SK-N-SH (cell line): Measurements from ENCODE around the gene S100P. TPM values are rescaled to one million over a fixed set of nuclear protein-coding genes. Genes with fewer than 3 reads are reported as not detected.

ENCODE experiments used
- CTCF ChIA-PET: fragments of 300-600, 350-600 bp; formaldehyde crosslinking; extraction: SDS; loops from one replicate; lab custom pipeline; 2021; lab: Yijun Ruan, JAX
- POLR2A ChIA-PET: fragments of 350-600 bp; sonication (Branson Sonifier 250); formaldehyde crosslinking; extraction: SDS; loops from one replicate; lab custom pipeline; 2020; ENCODE audit warnings: antibody characterized with exemption, inconsistent platforms; lab: Yijun Ruan, JAX
- DNase-seq: peaks from one replicate; pipeline ENCODE4 v3.0.0; 2012
- H2AFZ ChIP-seq: fragments of 200-600 bp; sonication (generic); 2 replicates; pipeline ENCODE4 v1.8.1; 2016; ENCODE audit warnings: antibody characterized with exemption, mild to moderate bottlenecking, low read depth
- H3F3A ChIP-seq: fragments of 200-600 bp; sonication (generic); replicated peaks from 2 replicates; pipeline ENCODE3; 2016; ENCODE audit warnings: antibody characterized with exemption, mild to moderate bottlenecking; ENCODE audit not compliant: insufficient read depth
- H3K27ac ChIP-seq, 2 experiments: fragments of 200-500 bp in 1 of 2; fragments of 200-600 bp in 1 of 2; sonication (Bioruptor generic) in 1 of 2; sonication (generic), shearing (Covaris generic) in 1 of 2; 2 replicates each; pipeline versions ENCODE4 v1.5.1 to v1.6.1; 2014 to 2016; ENCODE audit warnings: low read depth in 2 of 2, inconsistent platforms in 1 of 2, low read length in 1 of 2, mild to moderate bottlenecking in 1 of 2, mixed read lengths in 1 of 2
- H3K27me3 ChIP-seq: fragments of 200-600 bp; sonication (generic), shearing (Covaris generic); 2 replicates; pipeline ENCODE4 v1.6.1; 2016; ENCODE audit warnings: mixed run types; ENCODE audit not compliant: insufficient read depth
- H3K36me3 ChIP-seq, 2 experiments: fragments of 200-500 bp in 1 of 2; fragments of 200-600 bp in 1 of 2; sonication (Bioruptor generic) in 1 of 2; sonication (generic) in 1 of 2; replicated peaks in 1 of 2; 2 replicates each; pipeline versions ENCODE3 to v1.5.1; 2014 to 2016; ENCODE audit warnings: low read length in 1 of 2, mild to moderate bottlenecking in 1 of 2; ENCODE audit not compliant: insufficient read depth in 2 of 2, control insufficient read depth in 1 of 2
- H3K4me1 ChIP-seq, 2 experiments: fragments of 200-500 bp in 1 of 2; fragments of 200-600 bp in 1 of 2; sonication (Bioruptor generic) in 1 of 2; sonication (generic), shearing (Covaris generic) in 1 of 2; 2 replicates each; pipeline versions ENCODE4 v1.5.1 to v1.6.1; 2014 to 2016; ENCODE audit warnings: low read depth in 1 of 2, low read length in 1 of 2, mixed run types in 1 of 2; ENCODE audit not compliant: insufficient read depth in 2 of 2, control insufficient read depth in 1 of 2
- H3K4me2 ChIP-seq: fragments of 200-600 bp; sonication (generic), shearing (Covaris generic); 2 replicates; pipeline ENCODE4 v1.6.1; 2017; ENCODE audit warnings: mixed run types
- H3K4me3 ChIP-seq, 2 experiments: fragments of 200-500 bp in 1 of 2; fragments of 200-600 bp in 1 of 2; sonication (Bioruptor generic) in 1 of 2; sonication (generic), shearing (Covaris generic) in 1 of 2; 2 replicates each; pipeline versions ENCODE4 v1.5.1 to v1.8.1; 2014 to 2016; ENCODE audit warnings: low read depth in 2 of 2, inconsistent platforms in 1 of 2, low read length in 1 of 2, mild to moderate bottlenecking in 1 of 2, mixed read lengths in 1 of 2, moderate library complexity in 1 of 2
- H3K79me2 ChIP-seq: fragments of 200-600 bp; sonication (generic); 2 replicates; pipeline ENCODE4 v1.8.1; 2017; ENCODE audit warnings: mild to moderate bottlenecking; ENCODE audit not compliant: insufficient read depth
- H3K9ac ChIP-seq: fragments of 200-600 bp; sonication (generic); 2 replicates; pipeline ENCODE4 v1.6.1; 2017; ENCODE audit warnings: mixed run types
- H3K9me2 ChIP-seq: fragments of 200-600 bp; sonication (generic); 2 replicates; pipeline ENCODE4 v1.6.1; 2017; ENCODE audit warnings: mixed run types
- H3K9me3 ChIP-seq: fragments of 200-600 bp; sonication (generic); 2 replicates; pipeline ENCODE4 v1.6.1; 2017; ENCODE audit warnings: mixed run types, mild to moderate bottlenecking, moderate library complexity
- H4K20me1 ChIP-seq: fragments of 200-600 bp; sonication (generic); 2 replicates; pipeline ENCODE4 v1.6.1; 2017; ENCODE audit warnings: mild to moderate bottlenecking, mixed run types; ENCODE audit not compliant: insufficient read depth
- CHD2 ChIP-seq: fragments of 150-350 bp; IDR thresholded peaks from 2 replicates; pipeline ENCODE4 v1.6.1; 2018; ENCODE audit warnings: low read length; ENCODE audit not compliant: partially characterized antibody
- ELF1 ChIP-seq: IDR thresholded peaks from 2 replicates; pipeline ENCODE4 v1.4.0; 2012
- EP300 ChIP-seq, 2 experiments: IDR thresholded peaks; 2 replicates each; pipeline versions ENCODE4 v1.4.0 to v1.6.1; 2012; ENCODE audit warnings: borderline replicate concordance in 1 of 2, low read depth in 1 of 2, low read length in 1 of 2
- FOSL2 ChIP-seq: IDR thresholded peaks from 2 replicates; pipeline ENCODE4 v1.4.0; 2012; ENCODE audit warnings: low read depth, mild to moderate bottlenecking, moderate library complexity, borderline replicate concordance
- FOXJ3 ChIP-seq: sonication (generic); formaldehyde crosslinking; IDR thresholded peaks from 2 replicates; pipeline ENCODE4 v1.5.1; 2020; ENCODE audit warnings: mild to moderate bottlenecking, missing genetic modification reagents
- FOXM1 ChIP-seq: IDR thresholded peaks from 2 replicates; pipeline ENCODE4 v1.4.0; 2012; ENCODE audit warnings: low read depth, mild to moderate bottlenecking
- GABPA ChIP-seq: IDR thresholded peaks from 2 replicates; pipeline ENCODE4 v1.4.0; 2012; ENCODE audit warnings: low read depth, mild to moderate bottlenecking
- JUND ChIP-seq: IDR thresholded peaks from 2 replicates; pipeline ENCODE4 v1.4.0; 2012
- NFIC ChIP-seq: IDR thresholded peaks from 2 replicates; pipeline ENCODE4 v1.4.0; 2012; ENCODE audit warnings: borderline replicate concordance
- NRF1 ChIP-seq: IDR thresholded peaks from 2 replicates; pipeline ENCODE4 v1.6.1; 2012; ENCODE audit warnings: low read depth, mild to moderate bottlenecking, low read length
- RAD21 ChIP-seq: IDR thresholded peaks from 2 replicates; pipeline ENCODE4 v1.6.1; 2012; ENCODE audit warnings: mild to moderate bottlenecking, low read length
- RFX5 ChIP-seq: IDR thresholded peaks from 2 replicates; pipeline ENCODE4 v1.6.1; 2012; ENCODE audit warnings: mild to moderate bottlenecking, improper control_type of control experiment, low read length
- TCF12 ChIP-seq: IDR thresholded peaks from 2 replicates; pipeline ENCODE4 v1.4.0; 2012
- YY1 ChIP-seq: IDR thresholded peaks from 2 replicates; pipeline ENCODE4 v1.4.0; 2012; ENCODE audit warnings: low read depth, mild to moderate bottlenecking
- WGBS: methylation state at CpG from one replicate; pipeline ENCODE4 v1.1.6; 2017; ENCODE audit warnings: low lambda C conversion rate; 5-methylcytosine and 5-hydroxymethylcytosine counted together
- polyA plus RNA-seq, 3 experiments: library from polyadenylated mRNA; depleted of rRNA; stranded (reverse); fragments of >200 nt; gene quantifications; 2 replicates each; pipeline ENCODE4 v1.2.3, GENCODE V29; 2012
- TF ChIP-seq, protein P1 (sequence below): IDR thresholded peaks from 2 replicates; pipeline ENCODE4 v1.6.1; 2012; ENCODE audit warnings: mild to moderate bottlenecking, low read depth, low read length, moderate library complexity
- TF ChIP-seq, protein P2 (sequence below): IDR thresholded peaks from 2 replicates; pipeline ENCODE4 v1.4.0; 2012; ENCODE audit warnings: low read depth, borderline replicate concordance
- TF ChIP-seq, protein P3 (sequence below): fragments of 150-350 bp; IDR thresholded peaks from 2 replicates; pipeline ENCODE4 v1.6.1; 2017; ENCODE audit warnings: antibody characterized with exemption, low read length, low read depth, borderline replicate concordance

S100P gene
- polyA plus RNA-seq, 1 of the 3 experiments (the other 2 are of a cell fraction) = not detected

DNA sequence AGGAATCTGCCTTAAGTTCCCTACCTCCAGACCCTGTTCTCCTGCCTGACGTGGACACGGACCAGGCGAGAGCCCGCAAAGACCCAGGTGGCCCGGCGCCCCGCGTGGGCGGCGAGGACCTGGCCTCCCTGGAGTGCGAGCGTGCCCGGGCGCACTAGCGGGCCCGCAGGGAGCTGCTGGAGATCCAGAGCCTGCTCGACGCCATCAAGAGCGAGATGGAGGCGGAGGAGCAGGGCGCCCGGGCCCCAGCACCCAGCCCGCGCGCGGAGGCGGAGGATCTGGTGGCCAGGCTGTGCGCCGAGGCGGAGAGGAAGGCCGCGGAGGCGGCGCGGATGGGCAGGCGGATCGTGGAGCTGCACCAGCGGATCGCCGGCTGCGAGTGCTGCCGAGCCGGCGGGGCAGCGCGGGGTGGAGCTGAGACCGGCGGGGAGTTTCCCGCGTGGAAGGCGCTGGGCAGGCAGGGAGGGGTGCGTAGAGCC, 35.0 kb upstream of the S100P start:
- Histone ChIP-seq H3K9me2 (no peaks in the 10 kb centered on the region), H3F3A (no peaks in the 10 kb centered on the region), H3K9me3 (no peaks in the 10 kb centered on the region), H3K36me3 (no peaks in the 10 kb centered on the region), H3K27ac (no peak overlapping the region), H3K79me2 (no peaks in the 10 kb centered on the region), H4K20me1 (no peaks in the 10 kb centered on the region), H3K4me1 (no peaks in the 10 kb centered on the region), H2AFZ (no peak overlapping the region), H3K27me3 (no peaks in the 10 kb centered on the region), H3K4me3 (no peak overlapping the region), H3K9ac (no peak overlapping the region), H3K4me2 (no peak overlapping the region)
- ChIA-PET CTCF (no interaction called here), POLR2A (interaction anchor here (1.1 kb wide), 1 partner anchor 14 kb away, joined by 3 read pairs; no protein-coding TSS in a partner anchor)
- TF ChIP-seq FOXJ3 (CRISPR knock-in tag) = no peak
- no peak for TF ChIP-seq JUND
- no peak for TF ChIP-seq NFIC
- no peak for TF ChIP-seq TCF12
- no peak for TF ChIP-seq FOXM1
- no peak for TF ChIP-seq FOSL2
- no peak for TF ChIP-seq RAD21
- TF ChIP-seq NRF1 = no peak
- TF ChIP-seq, protein P1, sequence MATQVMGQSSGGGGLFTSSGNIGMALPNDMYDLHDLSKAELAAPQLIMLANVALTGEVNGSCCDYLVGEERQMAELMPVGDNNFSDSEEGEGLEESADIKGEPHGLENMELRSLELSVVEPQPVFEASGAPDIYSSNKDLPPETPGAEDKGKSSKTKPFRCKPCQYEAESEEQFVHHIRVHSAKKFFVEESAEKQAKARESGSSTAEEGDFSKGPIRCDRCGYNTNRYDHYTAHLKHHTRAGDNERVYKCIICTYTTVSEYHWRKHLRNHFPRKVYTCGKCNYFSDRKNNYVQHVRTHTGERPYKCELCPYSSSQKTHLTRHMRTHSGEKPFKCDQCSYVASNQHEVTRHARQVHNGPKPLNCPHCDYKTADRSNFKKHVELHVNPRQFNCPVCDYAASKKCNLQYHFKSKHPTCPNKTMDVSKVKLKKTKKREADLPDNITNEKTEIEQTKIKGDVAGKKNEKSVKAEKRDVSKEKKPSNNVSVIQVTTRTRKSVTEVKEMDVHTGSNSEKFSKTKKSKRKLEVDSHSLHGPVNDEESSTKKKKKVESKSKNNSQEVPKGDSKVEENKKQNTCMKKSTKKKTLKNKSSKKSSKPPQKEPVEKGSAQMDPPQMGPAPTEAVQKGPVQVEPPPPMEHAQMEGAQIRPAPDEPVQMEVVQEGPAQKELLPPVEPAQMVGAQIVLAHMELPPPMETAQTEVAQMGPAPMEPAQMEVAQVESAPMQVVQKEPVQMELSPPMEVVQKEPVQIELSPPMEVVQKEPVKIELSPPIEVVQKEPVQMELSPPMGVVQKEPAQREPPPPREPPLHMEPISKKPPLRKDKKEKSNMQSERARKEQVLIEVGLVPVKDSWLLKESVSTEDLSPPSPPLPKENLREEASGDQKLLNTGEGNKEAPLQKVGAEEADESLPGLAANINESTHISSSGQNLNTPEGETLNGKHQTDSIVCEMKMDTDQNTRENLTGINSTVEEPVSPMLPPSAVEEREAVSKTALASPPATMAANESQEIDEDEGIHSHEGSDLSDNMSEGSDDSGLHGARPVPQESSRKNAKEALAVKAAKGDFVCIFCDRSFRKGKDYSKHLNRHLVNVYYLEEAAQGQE = no peak
- no peak for TF ChIP-seq YY1
- no peak for TF ChIP-seq GABPA
- no peak for TF ChIP-seq ELF1
- no peak for TF ChIP-seq CHD2
- no peak for TF ChIP-seq RFX5
- TF ChIP-seq, protein P2, sequence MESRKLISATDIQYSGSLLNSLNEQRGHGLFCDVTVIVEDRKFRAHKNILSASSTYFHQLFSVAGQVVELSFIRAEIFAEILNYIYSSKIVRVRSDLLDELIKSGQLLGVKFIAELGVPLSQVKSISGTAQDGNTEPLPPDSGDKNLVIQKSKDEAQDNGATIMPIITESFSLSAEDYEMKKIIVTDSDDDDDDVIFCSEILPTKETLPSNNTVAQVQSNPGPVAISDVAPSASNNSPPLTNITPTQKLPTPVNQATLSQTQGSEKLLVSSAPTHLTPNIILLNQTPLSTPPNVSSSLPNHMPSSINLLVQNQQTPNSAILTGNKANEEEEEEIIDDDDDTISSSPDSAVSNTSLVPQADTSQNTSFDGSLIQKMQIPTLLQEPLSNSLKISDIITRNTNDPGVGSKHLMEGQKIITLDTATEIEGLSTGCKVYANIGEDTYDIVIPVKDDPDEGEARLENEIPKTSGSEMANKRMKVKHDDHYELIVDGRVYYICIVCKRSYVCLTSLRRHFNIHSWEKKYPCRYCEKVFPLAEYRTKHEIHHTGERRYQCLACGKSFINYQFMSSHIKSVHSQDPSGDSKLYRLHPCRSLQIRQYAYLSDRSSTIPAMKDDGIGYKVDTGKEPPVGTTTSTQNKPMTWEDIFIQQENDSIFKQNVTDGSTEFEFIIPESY = no peak
- 89% methylated on average over 32 of the region's 52 CpGs for WGBS
- no peak for DNase-seq

DNA sequence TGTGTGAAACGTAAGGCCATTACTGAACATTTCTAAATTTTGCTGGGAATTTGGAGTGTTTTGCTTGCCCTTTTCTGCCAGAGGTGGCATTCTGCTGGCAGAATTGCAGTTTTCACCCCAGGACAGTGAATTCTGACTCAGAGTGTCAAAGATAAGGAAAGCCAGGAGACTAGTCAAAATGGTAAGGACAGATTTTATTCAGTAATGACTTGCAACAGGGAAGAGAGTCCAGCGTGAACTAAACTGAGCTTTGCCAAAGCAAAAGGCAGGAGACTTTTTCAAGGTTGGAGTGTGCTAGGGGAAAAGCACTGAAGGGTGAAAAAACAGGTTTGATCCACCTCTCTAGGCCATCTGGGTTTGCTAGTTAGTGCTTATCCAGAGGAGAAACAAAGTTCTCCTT, 33.8 kb upstream of the S100P start:
- Histone ChIP-seq H3K27me3 (no peaks in the 10 kb centered on the region), H2AFZ (no peak overlapping the region), H3F3A (no peaks in the 10 kb centered on the region), H3K4me2 (no peak overlapping the region), H3K4me3 (no peak overlapping the region), H3K9me3 (no peaks in the 10 kb centered on the region), H3K36me3 (no peaks in the 10 kb centered on the region), H3K27ac (no peak overlapping the region), H3K4me1 (peaks cover 0 to 2% of the 10 kb centered on the region in 2 experiments; a peak in 1 of 4 replicates), H3K79me2 (no peaks in the 10 kb centered on the region), H4K20me1 (no peaks in the 10 kb centered on the region), H3K9me2 (no peaks in the 10 kb centered on the region), H3K9ac (no peak overlapping the region)
- POLR2A ChIA-PET = no interaction called here
- no peak for DNase-seq
- 76% methylated on average over 2 of the region's 2 CpGs for WGBS
- CTCF ChIA-PET = interaction anchor here (0.9 kb wide), 1 partner anchor 214 kb away, joined by 3 read pairs; no protein-coding TSS in a partner anchor
- no peak for TF ChIP-seq EP300 (IDR thresholded peaks at IDR 0.05; ENCODE audit: borderline replicate concordance in 1 of 2, low read depth in 1 of 2, low read length in 1 of 2)
- TF ChIP-seq, protein P1 = no peak
- TF ChIP-seq, protein P3, sequence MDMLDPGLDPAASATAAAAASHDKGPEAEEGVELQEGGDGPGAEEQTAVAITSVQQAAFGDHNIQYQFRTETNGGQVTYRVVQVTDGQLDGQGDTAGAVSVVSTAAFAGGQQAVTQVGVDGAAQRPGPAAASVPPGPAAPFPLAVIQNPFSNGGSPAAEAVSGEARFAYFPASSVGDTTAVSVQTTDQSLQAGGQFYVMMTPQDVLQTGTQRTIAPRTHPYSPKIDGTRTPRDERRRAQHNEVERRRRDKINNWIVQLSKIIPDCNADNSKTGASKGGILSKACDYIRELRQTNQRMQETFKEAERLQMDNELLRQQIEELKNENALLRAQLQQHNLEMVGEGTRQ = no peak
- TF ChIP-seq, protein P2 = no peak
